WI38 (cell line): ENCODE measurements around the gene RIC1.
"Not testable (repeated sequence)": the region's sequence is repeated elsewhere in the genome, so short reads cannot be mapped to it uniquely, and the experiment has no call there.

Experiments used
- H3K4me3 ChIP-seq: 2 replicates; pipeline ENCODE4 v1.5.1; 2011; ENCODE audit warnings: low read depth, mild to moderate bottlenecking, control low read depth, low read length
- CTCF ChIP-seq: IDR thresholded peaks from 2 replicates; pipeline ENCODE4 v1.5.1; 2012; ENCODE audit warnings: low read depth, mild to moderate bottlenecking, control low read depth, low read length

The RIC1 gene

GRCh38 chr9:5670079-5670478 lies 41.2 kb downstream of the RIC1 start:
- no peak overlapping the region for H3K4me3 ChIP-seq
- no peak for TF ChIP-seq CTCF

DNA sequence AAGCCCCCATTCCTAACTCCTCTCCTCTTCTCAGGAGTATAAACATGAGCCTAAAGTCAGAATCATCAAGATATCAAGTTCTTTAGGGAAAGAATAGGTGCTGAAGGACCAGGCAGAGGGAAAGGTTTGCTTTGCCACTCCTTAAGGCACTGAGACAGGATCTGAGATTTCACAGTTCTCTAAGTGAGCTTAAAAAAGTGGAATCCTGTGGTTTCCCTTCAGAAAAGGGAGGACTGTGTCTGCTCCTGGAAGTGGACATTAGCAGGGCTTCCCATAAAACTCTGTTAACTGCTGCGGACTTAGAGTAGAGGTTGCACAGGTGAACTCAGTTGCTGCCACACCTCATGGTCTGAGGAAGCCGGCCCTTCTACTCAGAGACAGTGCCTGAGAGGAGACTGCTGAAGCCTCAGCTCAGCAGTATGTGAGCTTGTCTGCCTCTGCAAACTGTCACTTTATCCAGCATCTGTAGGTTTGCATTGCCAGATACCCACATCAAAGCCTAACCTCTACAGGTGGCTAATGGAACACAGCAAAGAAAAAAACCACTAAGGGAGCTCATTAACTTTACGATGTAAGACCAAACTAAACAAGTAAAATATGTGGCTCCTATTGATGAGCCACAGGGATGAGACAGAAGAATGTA lies 42.9 kb downstream of the RIC1 start:
- TF ChIP-seq CTCF, result no peak
- no peak overlapping the region for H3K4me3 ChIP-seq

GRCh38 chr9:5675046-5675445 lies 46.1 kb downstream of the RIC1 start:
- not testable (repeated sequence) for H3K4me3 ChIP-seq

- not testable (repeated sequence) for H3K4me3 ChIP-seq
These were observed 54.7 kb downstream of the RIC1 start for GRCh38 chr9:5683591-5683990.

DNA sequence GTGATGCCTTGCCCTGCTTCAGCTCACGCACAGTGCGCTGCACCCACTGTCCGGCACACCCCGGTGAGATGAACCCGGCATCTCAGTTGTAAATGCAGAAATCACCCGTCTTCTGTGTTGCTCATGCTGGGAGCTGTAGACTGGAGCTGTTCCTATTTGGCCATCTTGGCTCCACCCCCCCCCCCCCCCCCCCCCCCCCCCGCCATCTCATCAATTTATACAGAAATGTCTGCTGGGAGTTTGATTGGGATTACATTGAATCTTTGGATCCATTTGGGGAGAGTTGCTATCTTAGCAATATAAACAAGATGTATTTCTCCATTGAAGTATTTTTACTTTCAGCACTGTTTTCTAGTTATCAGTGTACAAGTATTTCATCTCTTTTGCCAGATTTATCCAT lies 55.2 kb downstream of the RIC1 start:
- H3K4me3 ChIP-seq, result no peak overlapping the region
- TF ChIP-seq CTCF, result no peak

DNA sequence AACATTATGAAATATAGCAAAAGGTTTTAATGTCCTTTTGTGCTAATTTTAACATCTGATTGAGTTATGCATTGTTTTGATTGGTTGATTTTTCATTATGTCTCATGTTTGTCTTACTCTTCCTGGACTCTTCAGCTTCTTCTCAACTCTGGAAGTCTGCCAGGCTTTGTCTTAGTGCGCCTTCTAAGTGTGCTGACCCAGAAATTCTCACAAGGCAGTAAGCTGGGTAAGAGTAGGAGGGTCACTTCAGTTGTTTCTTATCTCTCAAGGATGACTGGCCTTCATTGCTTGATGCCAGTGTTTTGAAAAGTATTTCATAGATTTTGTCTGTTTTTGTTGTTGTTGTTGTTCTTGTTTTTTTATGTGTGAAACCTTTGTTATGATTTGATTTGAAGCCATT lies 59.2 kb downstream of the RIC1 start:
- TF ChIP-seq CTCF, result no peak
- no peak overlapping the region for H3K4me3 ChIP-seq

DNA sequence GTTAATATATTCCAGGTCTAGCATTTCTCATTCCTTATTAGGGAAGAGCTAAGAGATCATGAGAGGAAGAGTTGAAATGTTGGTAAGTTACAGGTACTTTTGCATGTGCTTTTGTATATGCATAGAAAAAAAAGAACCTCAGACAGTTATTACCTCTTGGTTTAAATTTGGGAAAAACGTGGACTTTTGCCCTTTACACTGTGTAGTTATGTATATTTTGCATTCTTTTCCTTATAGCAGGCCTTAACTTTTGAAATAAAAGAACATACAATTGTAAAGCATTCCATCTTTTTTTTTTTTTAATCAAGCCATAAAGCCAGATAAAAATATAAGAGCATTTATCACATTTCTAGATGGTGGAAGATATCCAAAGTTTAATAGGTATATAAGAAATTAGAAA lies 61.4 kb downstream of the RIC1 start:
- H3K4me3 ChIP-seq, result no peak overlapping the region
- no peak for TF ChIP-seq CTCF

GRCh38 chr9:5695860-5696259 lies 67.0 kb downstream of the RIC1 start:
- TF ChIP-seq CTCF, result no peak
- H3K4me3 ChIP-seq, result no peak overlapping the region
